GM19239 (cell line): ENCODE measurements around the gene CD300A.

Source experiments
- DNase-seq: peaks from one replicate; pipeline ENCODE4 v3.0.0; 2011; ENCODE audit warnings: low spot score; ENCODE audit not compliant: insufficient read length
- FAIRE-seq: peaks from 2 replicates; lab custom pipeline; 2011; peaks lifted over from hg19 to GRCh38; lab: Jason Lieb, UNC

The CD300A gene

GRCh38 chr17:74532115-74532514 lies 65.7 kb downstream of the CD300A start:
- DNase-seq (no peak), FAIRE-seq (no peak)
